ENCODE measurements around the gene RIMBP2. TPM values are rescaled to one million over a fixed set of nuclear protein-coding genes. Genes with fewer than 3 reads are reported as not detected.

RIMBP2 gene
- total and polyA plus RNA-seq, 11 donors, result 2.1 TPM; not detected in 10

- Histone ChIP-seq H3K4me1 (no peaks in the 10 kb centered on the region), H3K27ac (no peak overlapping the region), H3K36me3 (no peaks in the 10 kb centered on the region), H3K4me3 (no peak overlapping the region), H3K27me3 (peaks cover 0 to 38% (median 10%) of the 10 kb centered on the region in 9 donors), H3K9me3 (no peaks in the 10 kb centered on the region)
- no peak for TF ChIP-seq POLR2A (IDR thresholded peaks at IDR 0.05)
- intact Hi-C loops (cut with DNase I), result no loop called here
- DNase-seq (no peak), ATAC-seq (no peak)
- 74 to 82% (median 82%) methylated on average over 14 to 26 of the region's 26 CpGs for whole genome bisulfite sequencing, 4 donors
These were observed 232.4 kb downstream of the RIMBP2 start for GRCh38 chr12:130483616-130484180.

DNA sequence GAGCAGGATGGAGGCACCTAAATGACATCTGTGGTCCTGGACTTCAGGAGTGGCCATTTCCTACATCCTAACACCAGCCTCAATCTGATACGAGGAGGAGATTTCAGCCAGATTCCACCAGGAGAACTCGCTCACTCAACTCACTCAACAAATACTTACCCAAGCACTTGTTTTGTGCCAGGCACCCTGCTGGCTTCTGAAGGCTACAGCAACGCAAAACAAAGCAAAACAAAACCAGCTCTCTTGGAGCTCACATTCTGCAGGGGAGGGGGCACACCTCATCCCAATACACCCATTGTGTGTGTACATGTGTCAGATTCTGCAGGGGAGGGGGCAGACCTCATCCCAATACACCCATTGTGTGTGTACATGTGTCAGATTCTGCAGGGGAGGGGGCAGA, 233.7 kb downstream of the RIMBP2 start:
- Histone ChIP-seq H3K4me1 (no peaks in the 10 kb centered on the region), H3K9me3 (no peaks in the 10 kb centered on the region), H3K36me3 (no peaks in the 10 kb centered on the region), H3K27me3 (peaks cover 0 to 45% (median 10%) of the 10 kb centered on the region in 9 donors), H3K27ac (no peak overlapping the region), H3K4me3 (no peak overlapping the region)
- ATAC-seq (no peak), DNase-seq (no peak)
- intact Hi-C loops (cut with DNase I), result no loop called here
- WGBS, 4 donors, result 39 to 54% (median 43%) methylated on average over 3 of the region's 3 CpGs
- no peak for TF ChIP-seq POLR2A (IDR thresholded peaks at IDR 0.05)
- no peak for TF ChIP-seq CTCF (IDR thresholded peaks at IDR 0.05)

DNA sequence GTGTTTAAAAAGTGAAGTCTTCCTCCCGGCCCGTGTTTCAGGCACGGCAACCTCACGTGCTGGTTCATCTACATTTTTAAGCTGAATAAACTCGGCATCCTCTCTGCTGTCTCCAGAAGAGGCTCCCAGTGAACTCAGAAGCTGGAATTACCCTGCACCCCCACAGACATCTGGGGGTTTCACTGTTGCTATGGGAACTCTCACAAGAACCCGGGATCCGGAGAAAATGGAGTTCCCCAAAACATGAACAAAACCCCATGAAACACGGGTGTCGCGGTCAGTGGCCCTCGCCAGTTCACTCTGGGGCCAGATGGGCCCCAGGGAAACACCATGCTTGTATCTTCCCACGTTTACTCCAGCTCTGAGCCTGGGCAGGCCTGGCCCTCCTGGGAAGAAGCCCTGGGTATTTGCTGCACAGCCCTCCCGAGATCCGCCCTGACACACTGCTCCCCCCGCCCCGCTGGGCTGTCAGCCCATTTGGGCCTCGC, 234.7 kb downstream of the RIMBP2 start:
- Histone ChIP-seq H3K4me1 (no peaks in the 10 kb centered on the region), H3K9me3 (no peaks in the 10 kb centered on the region), H3K4me3 (no peak overlapping the region), H3K36me3 (no peaks in the 10 kb centered on the region), H3K27me3 (peaks cover 0 to 47% (median 10%) of the 10 kb centered on the region in 9 donors), H3K27ac (no peak overlapping the region)
- DNase-seq, result no peak
- TF ChIP-seq CTCF (IDR thresholded peaks at IDR 0.05) (no peak), POLR2A (IDR thresholded peaks at IDR 0.05) (no peak)
- no peak for ATAC-seq
- 54 to 80% (median 77%) methylated on average over 9 to 17 of the region's 17 CpGs for WGBS, 4 donors
- intact Hi-C loops (cut with DNase I), result no loop called here

DNA sequence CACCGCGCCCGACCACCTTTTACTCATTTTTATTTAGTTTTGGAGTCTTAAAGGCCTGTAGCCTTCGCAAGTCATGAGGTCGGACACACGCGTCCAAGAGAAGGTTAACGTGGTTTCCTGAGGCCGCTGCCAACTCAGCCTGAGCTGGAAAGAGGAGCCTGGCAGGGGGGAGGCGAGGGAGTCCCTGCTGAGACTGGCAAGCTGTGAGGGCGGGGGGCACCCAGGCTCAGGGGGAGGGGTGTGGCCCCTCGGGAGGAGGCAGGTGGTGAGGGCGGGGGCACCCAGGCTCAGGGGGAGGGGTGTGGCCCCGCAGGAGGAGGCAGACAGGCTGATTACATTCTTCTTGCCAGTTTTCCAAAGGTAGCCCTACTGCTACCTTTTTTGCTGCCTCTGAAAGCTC, 235.2 kb downstream of the RIMBP2 start:
- no peak for DNase-seq
- no peak overlapping the region for H3K4me3 ChIP-seq
- H3K4me1 ChIP-seq, result no peaks in the 10 kb centered on the region
- intact Hi-C loops (cut with DNase I), result no loop called here
- 62 to 70% (median 64%) methylated on average over 14 of the region's 14 CpGs for WGBS, 4 donors
- H3K27me3 ChIP-seq, result peaks cover 0 to 47% (median 10%) of the 10 kb centered on the region in 9 donors
- no peak for ATAC-seq
- no peak overlapping the region for H3K27ac ChIP-seq
- no peak for TF ChIP-seq POLR2A (IDR thresholded peaks at IDR 0.05)
- TF ChIP-seq CTCF (IDR thresholded peaks at IDR 0.05), result no peak
- no peaks in the 10 kb centered on the region for H3K36me3 ChIP-seq
- no peaks in the 10 kb centered on the region for H3K9me3 ChIP-seq

GRCh38 chr12:130480231-130480630, 235.9 kb downstream of the RIMBP2 start:
- no peaks in the 10 kb centered on the region for H3K36me3 ChIP-seq
- H3K27me3 ChIP-seq, result peaks cover 0 to 53% (median 10%) of the 10 kb centered on the region in 9 donors
- no peaks in the 10 kb centered on the region for H3K9me3 ChIP-seq
- intact Hi-C loops (cut with DNase I), result no loop called here
- H3K4me3 ChIP-seq, result no peak overlapping the region
- no peak overlapping the region for H3K27ac ChIP-seq
- no peaks in the 10 kb centered on the region for H3K4me1 ChIP-seq
- ATAC-seq, result no peak
- DNase-seq, result no peak
- TF ChIP-seq POLR2A (IDR thresholded peaks at IDR 0.05), result no peak
- no peak for TF ChIP-seq CTCF (IDR thresholded peaks at IDR 0.05)
- 80 to 83% (median 82%) methylated on average over 9 of the region's 9 CpGs for WGBS, 4 donors
